Measurements from ENCODE around the gene IL34.

IL34 gene

DNA sequence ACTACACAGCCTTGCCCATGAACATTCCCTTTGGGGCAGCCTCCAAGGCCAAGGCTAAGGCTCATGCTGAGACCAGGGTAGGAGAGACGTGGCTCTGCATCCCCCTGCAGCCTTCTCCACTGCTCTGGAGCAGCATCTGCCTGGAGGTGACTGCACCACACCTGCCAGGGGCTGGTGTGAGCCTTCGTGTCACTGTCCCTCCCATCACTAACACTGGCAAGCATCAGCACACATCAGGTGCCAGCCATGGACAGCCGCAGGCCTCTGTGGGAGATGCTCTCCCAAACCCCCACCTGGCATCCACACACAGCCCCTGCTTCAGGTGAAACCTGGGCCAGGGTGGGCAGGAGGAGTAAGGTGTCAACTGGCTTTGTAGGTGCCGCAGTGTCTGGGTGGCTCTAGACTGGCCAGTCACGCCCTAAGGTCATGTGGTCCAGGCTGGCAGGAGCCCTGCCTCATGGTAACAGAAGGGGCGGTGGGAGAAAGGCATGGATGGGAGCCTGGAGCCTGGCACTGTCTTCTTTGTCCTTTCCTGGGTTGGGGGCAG, 57.5 kb downstream of the IL34 start:
- no peak for DNase-seq

DNA sequence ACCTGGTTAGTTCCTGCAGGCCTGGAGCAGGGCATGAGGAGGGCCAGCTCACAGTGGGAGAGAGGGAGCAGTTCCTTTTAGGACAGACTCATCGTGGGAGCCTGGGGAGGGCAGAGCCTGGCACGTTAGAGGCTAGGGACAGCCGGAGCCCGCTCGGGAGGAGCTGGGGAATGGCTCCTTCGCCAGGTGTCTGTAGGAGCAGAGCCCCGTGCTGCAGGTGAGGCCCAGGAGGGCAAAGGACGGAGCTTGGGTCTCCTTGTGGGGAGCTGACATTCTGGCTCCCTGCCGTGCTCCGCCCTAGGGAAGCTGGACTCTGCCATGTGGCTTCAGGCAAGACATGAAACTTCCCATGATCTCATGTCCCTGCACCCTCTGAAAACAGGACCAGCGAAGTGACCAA, 58.2 kb downstream of the IL34 start:
- DNase-seq = no peak

DNA sequence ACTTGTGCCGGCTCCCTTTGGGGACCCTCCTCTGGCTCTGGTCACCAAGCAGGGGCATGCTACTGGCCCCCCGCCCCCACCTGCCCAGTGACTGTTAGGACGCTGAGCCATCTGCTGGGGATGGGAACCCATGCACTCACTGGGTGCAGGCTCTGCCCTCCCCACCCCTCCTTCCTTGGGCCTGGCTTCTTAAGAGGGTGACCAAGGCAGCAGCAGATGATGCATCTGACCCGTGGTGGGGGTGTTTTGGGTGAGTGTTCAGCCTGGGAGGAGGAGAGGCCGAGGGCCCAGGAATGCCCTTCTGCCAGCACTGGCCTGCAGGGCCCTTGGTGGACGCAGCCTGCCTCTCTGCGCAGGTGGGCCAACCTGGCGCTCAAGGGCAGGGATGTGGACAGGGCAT, 58.7 kb downstream of the IL34 start:
- no peak for DNase-seq

DNA sequence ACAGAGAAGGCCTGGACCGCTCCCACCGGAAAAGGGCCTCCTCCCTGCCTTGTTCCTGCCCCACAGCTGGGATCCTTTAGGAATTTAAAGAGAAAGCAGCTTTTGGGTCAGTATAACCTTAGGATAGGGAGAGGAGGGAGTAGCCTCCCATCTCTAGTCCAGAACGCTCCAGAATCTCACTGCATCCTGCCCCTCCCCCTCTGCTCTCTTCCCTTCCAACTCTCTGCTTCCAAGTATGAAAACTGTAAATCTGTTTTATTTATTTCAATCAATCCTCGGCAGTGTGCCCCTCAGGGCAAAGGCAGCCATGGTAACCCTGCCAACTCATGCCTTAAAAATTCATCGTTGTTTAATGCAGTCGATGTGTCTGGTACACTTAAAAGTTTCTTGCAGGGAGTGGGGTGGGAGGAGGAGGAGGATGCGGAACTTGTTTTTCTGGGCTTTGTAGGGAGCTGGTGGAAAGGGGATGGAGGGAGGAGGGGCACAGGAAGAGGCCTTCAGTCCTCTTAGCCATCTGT, 60.6 kb downstream of the IL34 start:
- no peak for DNase-seq

DNA sequence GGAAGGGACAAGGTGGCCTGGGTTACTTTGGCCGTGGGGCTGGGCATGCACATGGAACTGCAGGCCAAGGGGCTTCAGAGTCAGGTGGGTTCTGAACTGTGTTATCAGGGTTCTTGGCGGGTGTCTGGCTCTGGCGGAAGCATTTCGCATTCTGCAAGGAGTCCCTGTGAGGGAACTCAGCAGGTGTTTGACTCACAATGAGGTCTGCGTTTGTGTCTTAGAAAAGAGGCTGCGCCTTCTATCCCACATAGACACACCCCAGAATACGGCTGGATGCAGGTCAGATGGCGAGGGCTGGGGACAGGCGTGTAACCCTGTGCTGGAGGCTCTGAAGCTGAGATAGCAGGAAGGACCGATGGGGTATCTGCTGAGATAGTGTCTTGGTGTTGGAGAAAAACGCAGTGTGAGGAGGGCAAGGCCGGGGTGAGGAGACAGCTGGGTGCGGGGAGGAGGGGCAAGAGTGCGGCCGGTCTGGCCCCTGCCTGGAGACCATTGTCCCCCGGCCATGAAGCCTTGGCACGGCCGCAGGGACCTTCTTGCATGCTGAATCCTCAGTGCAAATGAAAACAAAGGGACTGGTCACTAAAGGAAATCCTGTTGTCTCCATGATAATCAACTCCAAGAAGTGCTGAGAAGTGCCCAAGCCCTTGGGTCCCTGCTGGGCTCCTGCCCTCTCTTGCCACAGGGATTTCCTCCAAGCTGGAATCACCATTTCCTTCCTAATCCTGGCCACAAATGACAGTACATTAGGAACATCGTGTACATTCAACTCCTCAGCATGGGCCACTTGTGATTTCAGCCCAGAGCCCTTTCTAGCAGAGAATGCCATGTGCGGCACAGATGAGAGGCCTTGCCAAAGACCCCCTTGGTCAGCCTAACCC, 62.2 kb downstream of the IL34 start:
- no peak for DNase-seq

DNA sequence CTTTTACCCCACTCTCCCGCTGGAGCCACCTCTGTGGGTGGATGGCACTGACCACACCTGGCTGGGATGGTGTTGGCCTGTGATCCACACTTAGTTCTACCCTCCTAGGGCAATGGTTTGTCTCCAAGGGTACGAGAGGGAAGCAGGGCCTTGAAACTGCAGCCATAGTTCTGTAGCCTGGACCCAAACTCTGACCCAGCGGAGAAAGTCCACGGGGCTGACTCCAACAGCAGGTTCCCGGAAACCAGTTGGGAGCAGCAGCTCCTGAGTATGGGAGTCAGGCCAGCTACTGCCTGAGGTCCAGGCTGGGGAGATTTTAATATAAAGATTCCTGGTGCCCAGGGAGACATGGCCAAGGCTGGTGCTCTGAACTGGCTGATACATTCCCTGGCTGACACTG, 63.1 kb downstream of the IL34 start:
- no peak for DNase-seq

DNA sequence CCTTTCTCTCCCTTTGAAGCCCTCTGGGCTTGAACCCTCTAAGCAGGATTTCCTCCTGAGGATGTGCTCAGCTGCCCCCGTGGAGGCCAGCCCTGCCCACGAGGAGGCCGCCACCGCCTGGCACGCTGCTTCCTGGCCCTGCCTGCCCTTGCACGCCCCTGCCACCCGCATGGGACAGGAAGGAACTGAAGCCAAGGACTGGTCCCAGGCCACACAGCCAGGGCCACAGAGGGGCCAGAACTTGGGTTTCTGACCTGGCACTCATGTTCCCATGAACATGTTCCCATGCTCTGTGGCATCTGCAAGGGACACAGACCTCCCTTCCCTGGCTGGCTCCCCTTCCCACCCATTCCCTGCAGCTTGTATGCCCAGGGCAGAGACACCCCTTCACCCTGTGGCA, 63.6 kb downstream of the IL34 start:
- no peak for DNase-seq

All from activated CD4-positive, alpha-beta T cell treated with anti-CD3 and anti-CD28 coated beads, Interleukin-2, amount 50 U/mL, for 4 hours (primary cell).